Endodermal cell (in vitro differentiated cells): ENCODE measurements around the gene ALS2CL. TPM values are rescaled to one million over a fixed set of nuclear protein-coding genes. Genes with fewer than 3 reads are reported as not detected.
A peak's percentile ranks its signal among the peaks of the same experiment; 100 is the strongest.

ENCODE experiments used
- DNase-seq: peaks from one replicate; pipeline ENCODE4 v3.0.0-alpha.2; 2017
- H3K27ac ChIP-seq: 2 replicates; pipeline ENCODE4 v1.5.1; 2013; ENCODE audit warnings: mild to moderate bottlenecking, low read depth, low read length, moderate library complexity
- H3K27me3 ChIP-seq: 2 replicates; pipeline ENCODE4 v1.6.1; 2013; ENCODE audit warnings: mild to moderate bottlenecking, low read length, moderate library complexity; ENCODE audit not compliant: insufficient read depth, control insufficient read depth, poor library complexity, severe bottlenecking
- H3K36me3 ChIP-seq: 2 replicates; pipeline ENCODE4 v1.7.0; 2013; ENCODE audit warnings: mild to moderate bottlenecking, low read length, moderate library complexity; ENCODE audit not compliant: control insufficient read depth, insufficient read depth
- H3K4me1 ChIP-seq: one replicate; pipeline ENCODE4 v1.7.0; 2013; ENCODE audit warnings: low read length; ENCODE audit not compliant: control insufficient read depth, insufficient read depth
- H3K4me3 ChIP-seq: 2 replicates; pipeline ENCODE4 v1.5.1; 2013; ENCODE audit warnings: mild to moderate bottlenecking, low read length, moderate library complexity
- H3K9ac ChIP-seq: 2 replicates; pipeline ENCODE4 v1.6.1; 2013; ENCODE audit warnings: mild to moderate bottlenecking, low read length, moderate library complexity; ENCODE audit not compliant: poor library complexity, severe bottlenecking; ENCODE audit errors: extremely low read depth
- H3K9me3 ChIP-seq: 2 replicates; pipeline ENCODE4 v1.6.1; 2013; ENCODE audit warnings: mild to moderate bottlenecking, low read length, moderate library complexity; ENCODE audit not compliant: control insufficient read depth
- H3K27ac Mint-ChIP-seq: 2 replicates; pipeline ENCODE4 v1.8.0; 2020; ENCODE audit warnings: mixed read lengths
- H3K27me3 Mint-ChIP-seq: 2 replicates; pipeline ENCODE4 v1.8.0; 2021; ENCODE audit warnings: mild to moderate bottlenecking, mixed read lengths; ENCODE audit not compliant: insufficient read depth
- H3K36me3 Mint-ChIP-seq: 2 replicates; pipeline ENCODE4 v1.8.0; 2020; ENCODE audit warnings: low read depth, mixed read lengths
- H3K4me1 Mint-ChIP-seq: 2 replicates; pipeline ENCODE4 v1.8.0; 2020; ENCODE audit warnings: mixed read lengths
- H3K4me3 Mint-ChIP-seq: 2 replicates; pipeline ENCODE4 v1.8.0; 2020; ENCODE audit warnings: mild to moderate bottlenecking, moderate library complexity, mixed read lengths
- H3K9me3 Mint-ChIP-seq: 2 replicates; pipeline ENCODE4 v1.8.0; 2020; ENCODE audit warnings: mild to moderate bottlenecking, mixed read lengths
- CTCF ChIP-seq: fragments of 200-600 bp; sonication (generic); conservative IDR thresholded peaks from 2 replicates; pipeline ENCODE4 v1.5.0; 2021; ENCODE audit warnings: antibody characterized with exemption, mild to moderate bottlenecking
- WGBS, 2 experiments: methylation state at CpG; one replicate each; pipeline versions ENCODE4 v1.1.5 to v1.1.7; 2013; ENCODE audit warnings: missing lambda C conversion rate in 2 of 2, mixed read lengths in 1 of 2; ENCODE audit not compliant: insufficient coverage in 1 of 2, insufficient read length in 1 of 2; 5-methylcytosine and 5-hydroxymethylcytosine counted together
- total RNA-seq, 2 donors: library from RNA; stranded (reverse); fragmentation: NEBNext Ultra II Directional in 1 of 2; extraction: Animal tissue kit (Norgen Biotek cat#: 25700) in 1 of 2; gene quantifications; 2 replicates in 1 of 2; 3 replicates in 1 of 2; pipeline ENCODE4 v1.2.1, GENCODE V29; 2021

ALS2CL gene
- total RNA-seq, 2 donors from 2014 or later, result 8.9 to 20.8 TPM

GRCh38 chr3:46710229-46710628 is 16.8 kb upstream of the ALS2CL start:
- 88 to 89% methylated on average over 1 to 7 of the region's 7 CpGs for WGBS, 2 experiments
- Mint-ChIP-seq H3K4me3 (no peak overlapping the region), H3K27me3 (peaks cover 2% of the 10 kb centered on the region), H3K27ac (no peak overlapping the region), H3K36me3 (no peaks in the 10 kb centered on the region), H3K9me3 (no peaks in the 10 kb centered on the region), H3K4me1 (no peaks in the 10 kb centered on the region)
- no peak for TF ChIP-seq CTCF
- no peak overlapping the region for H3K4me3 ChIP-seq
- no peak overlapping the region for H3K27ac ChIP-seq
- DNase-seq, result peak; percentile 38
- no peaks in the 10 kb centered on the region for H3K4me1 ChIP-seq
- no peaks in the 10 kb centered on the region for H3K27me3 ChIP-seq
- no peaks in the 10 kb centered on the region for H3K36me3 ChIP-seq
- H3K9me3 ChIP-seq, result no peaks in the 10 kb centered on the region
- H3K9ac ChIP-seq, result no peak overlapping the region

GRCh38 chr3:46709721-46710120 is 16.2 kb upstream of the ALS2CL start:
- Histone ChIP-seq H3K27me3 (no peaks in the 10 kb centered on the region), H3K4me1 (no peaks in the 10 kb centered on the region), H3K36me3 (no peaks in the 10 kb centered on the region), H3K9me3 (no peaks in the 10 kb centered on the region), H3K27ac (no peak overlapping the region), H3K4me3 (no peak overlapping the region), H3K9ac (no peak overlapping the region)
- no peaks in the 10 kb centered on the region for H3K27me3 Mint-ChIP-seq
- TF ChIP-seq CTCF, result no peak
- 95% methylated on average over 6 of the region's 6 CpGs; no CpG with 5 or more reads in 1 of the 2 experiments for WGBS, 2 experiments
- DNase-seq, result peak; percentile 18
- H3K4me3 Mint-ChIP-seq, result no peak overlapping the region
- no peaks in the 10 kb centered on the region for H3K9me3 Mint-ChIP-seq
- H3K36me3 Mint-ChIP-seq, result no peaks in the 10 kb centered on the region
- no peaks in the 10 kb centered on the region for H3K4me1 Mint-ChIP-seq
- no peak overlapping the region for H3K27ac Mint-ChIP-seq

- no peak overlapping the region for H3K4me3 Mint-ChIP-seq
- no peaks in the 10 kb centered on the region for H3K9me3 ChIP-seq
- H3K4me3 ChIP-seq, result no peak overlapping the region
- no peaks in the 10 kb centered on the region for H3K4me1 Mint-ChIP-seq
- H3K27ac ChIP-seq, result no peak overlapping the region
- 86 to 92% methylated on average over 7 of the region's 7 CpGs for WGBS, 2 experiments
- H3K36me3 Mint-ChIP-seq, result no peaks in the 10 kb centered on the region
- H3K36me3 ChIP-seq, result no peaks in the 10 kb centered on the region
- no peaks in the 10 kb centered on the region for H3K4me1 ChIP-seq
- H3K27me3 ChIP-seq, result no peaks in the 10 kb centered on the region
- no peak for DNase-seq
- H3K9me3 Mint-ChIP-seq, result no peaks in the 10 kb centered on the region
- no peak for TF ChIP-seq CTCF
- no peaks in the 10 kb centered on the region for H3K27me3 Mint-ChIP-seq
- no peak overlapping the region for H3K9ac ChIP-seq
- no peak overlapping the region for H3K27ac Mint-ChIP-seq
Measured at GRCh38 chr3:46709157-46709654, 15.7 kb upstream of the ALS2CL start.
